HG03460 (cell line): Measurements from ENCODE around the gene RHBDF1.
"Not testable (repeated sequence)": the region's sequence is repeated elsewhere in the genome, so short reads cannot be mapped to it uniquely, and the experiment has no call there.

Experiments
- ATAC-seq: cut with Tn5 transposase; IDR thresholded peaks from one replicate; pipeline ENCODE4 v1.9.1; 2021; ENCODE audit not compliant: unreplicated experiment

RHBDF1 gene

DNA sequence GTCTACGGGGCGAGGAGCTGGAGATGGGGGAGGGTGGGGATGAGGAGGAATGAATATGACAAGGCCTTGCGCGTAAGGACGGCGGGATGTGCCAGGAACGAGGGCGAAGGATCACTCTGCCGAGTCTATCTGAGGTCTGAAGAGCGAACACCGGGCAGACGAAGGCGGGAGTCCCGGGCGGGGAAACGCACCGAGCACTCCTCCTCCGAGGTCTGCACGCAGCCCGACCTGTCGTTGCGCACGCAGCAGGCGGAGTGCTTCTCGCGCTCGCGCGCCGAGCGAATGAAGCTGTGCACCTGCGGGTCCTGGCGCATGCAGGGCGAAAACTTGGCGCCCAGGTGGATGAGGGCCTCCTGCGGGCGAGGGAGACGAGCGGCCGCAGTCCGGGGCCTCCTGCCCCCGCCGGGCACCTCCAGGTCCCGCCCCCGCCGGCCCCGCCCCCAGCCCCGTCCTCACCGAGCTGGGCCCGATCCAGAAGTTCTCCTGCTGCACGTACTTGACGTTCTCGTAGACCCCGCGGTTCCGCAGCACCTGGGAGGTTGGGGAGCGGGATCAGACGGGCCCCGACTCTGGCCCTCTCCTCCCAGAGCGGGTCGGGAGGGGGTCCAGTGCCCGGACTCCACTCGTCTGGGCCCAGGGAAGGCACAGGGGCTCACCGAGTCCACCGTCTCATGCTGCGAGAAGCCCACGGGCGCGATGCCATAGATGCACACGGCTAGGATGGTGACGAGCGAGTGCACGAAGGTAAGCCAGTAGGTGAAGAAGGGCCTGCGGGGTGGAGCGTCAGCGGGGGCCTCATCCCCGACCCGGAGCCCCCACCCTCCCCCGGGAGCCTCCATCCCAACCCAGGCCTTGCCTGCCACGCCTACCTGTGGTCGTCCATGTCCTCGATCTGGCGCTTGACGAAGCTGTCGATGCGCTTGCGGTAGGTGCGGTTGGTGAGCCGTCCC, 11.2 kb downstream of the RHBDF1 start:
- ATAC-seq = no peak

DNA sequence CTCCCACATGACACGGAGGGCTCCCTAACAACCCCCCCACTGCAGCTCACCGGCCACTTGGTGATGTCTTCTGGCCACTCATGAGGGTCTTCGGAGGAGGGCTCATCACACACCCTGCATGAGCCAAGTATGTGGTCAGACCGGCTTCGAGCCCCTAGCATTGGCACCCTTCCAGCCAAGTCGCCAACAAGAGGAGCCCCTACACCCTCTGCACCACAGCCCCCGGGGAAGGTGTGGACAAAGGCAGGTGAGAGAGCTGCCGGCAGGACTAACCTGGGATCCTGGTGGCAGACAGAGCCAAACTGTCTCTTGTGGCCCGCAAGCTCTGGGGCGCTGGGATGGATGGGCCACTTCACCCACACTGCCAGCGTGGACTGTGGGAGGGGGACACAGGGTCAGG, 12.3 kb downstream of the RHBDF1 start:
- no peak for ATAC-seq

- no peak for ATAC-seq
These were observed 12.9 kb downstream of the RHBDF1 start for GRCh38 chr16:59440-60059.

DNA sequence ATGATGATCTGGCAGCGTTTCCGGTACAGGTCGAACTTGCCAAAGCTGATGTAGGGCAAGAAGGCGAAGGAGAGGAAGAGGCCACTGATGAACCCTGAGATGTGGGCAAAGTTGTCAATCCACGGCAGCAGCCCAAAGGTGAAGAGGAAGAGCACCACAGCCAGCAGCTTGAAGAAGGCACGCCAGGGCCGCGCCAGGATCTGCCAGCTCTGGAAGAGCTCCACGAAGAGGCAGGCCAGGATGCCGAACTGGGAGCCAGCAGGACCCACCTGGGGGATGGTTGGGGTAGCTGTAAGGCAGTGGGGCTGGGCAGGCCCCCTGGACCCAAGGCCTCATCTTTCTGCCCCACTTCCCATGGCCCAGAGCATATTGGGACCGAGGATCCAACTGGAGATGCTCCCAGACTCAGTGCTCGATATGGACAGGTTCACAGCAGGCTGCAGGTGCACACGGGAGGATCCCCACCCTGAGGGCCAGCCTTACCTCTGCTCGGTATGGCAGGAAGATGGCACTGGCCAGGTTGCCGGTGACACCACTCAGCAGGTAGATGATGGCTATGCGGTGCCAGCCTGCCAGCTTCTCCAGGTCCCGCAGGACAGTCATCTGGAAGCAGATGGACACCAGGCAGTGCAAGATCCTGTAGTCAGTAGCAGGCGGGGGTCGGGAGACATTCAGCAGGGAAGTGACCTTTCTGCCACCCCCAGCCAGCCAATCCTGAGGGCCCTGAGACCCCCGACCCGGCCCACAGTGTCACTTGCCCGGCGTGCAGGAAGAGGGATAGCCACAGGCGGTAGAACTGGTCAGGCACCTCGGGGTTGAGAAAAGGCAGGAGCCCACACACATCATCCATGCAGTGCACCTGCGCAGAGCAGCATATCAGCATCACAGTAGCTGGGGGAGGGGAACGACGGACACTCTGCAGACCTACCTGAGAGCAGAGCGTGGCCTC, 13.7 kb downstream of the RHBDF1 start:
- ATAC-seq = no peak

DNA sequence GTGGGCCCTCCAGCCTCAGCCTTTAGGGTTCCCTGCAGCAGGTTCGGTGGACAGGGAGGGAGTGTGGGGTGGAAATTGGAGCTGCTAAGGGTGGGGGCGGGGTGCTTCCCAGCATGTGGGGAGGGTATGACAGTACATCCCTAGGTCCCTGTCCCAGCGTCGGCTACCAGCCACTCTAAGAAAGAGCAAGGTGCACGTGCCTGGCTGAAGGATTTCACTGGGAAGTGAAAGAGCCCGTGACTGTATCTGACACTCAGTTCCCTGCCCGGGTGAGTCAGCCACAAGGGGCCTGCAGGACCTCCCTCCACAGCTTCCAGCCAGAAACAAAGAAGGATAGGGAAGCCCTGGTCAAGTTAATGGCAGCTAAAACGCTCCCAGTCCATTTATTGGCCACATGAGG, 14.7 kb downstream of the RHBDF1 start:
- ATAC-seq = no peak

DNA sequence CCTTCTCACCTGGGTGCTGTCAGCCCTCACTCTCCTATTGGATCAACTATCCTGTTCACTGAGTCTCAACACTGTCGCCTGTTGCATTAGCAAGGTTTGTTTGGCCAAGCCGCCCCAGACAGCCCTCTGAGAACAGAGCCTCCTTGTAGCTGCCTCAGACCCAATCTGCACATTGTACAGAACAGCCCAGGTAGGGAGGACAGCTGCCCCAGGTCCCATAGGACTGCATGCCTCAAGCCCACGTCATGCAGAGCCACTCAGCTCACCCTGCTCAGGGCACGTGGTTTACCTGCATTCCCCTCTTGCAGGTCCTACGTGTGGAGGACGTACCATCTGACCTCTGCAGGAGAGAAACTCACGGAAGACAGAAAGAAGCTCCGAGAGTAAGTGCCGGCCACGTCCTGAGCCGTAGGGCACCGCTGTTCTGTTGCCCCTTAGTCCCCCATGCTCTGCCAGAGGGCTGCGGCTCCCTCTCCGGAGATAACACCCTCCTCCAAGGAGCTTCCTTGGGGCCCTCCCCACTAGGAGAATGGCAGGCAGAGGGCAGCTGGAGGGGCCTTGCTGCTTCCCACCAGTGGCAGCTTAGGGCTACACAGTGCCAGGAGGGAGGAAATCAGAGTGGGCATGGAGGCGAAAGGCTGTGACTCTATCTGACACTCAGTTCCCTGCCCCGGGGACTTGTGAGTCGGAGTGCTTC, 16.1 kb downstream of the RHBDF1 start:
- no peak for ATAC-seq

GRCh38 chr16:55571-56136, 16.8 kb downstream of the RHBDF1 start:
- no peak for ATAC-seq

DNA sequence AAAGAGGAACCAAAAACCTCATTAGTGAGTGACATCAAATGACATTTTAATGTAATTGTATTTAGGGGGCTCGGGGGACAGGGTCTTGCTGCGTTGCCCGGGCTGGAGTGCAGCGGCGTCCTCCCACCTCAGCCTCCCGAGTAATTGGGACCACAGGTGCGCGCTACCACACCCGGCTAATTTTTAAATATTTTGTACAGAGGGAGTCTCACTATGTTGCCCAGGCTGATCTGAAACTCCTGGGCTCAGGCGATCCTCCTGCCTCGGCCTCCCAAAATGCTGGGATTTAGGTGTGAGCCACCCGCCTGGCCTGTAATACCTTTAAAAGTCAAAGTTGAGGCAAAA, 18.2 kb downstream of the RHBDF1 start:
- ATAC-seq = no peak

DNA sequence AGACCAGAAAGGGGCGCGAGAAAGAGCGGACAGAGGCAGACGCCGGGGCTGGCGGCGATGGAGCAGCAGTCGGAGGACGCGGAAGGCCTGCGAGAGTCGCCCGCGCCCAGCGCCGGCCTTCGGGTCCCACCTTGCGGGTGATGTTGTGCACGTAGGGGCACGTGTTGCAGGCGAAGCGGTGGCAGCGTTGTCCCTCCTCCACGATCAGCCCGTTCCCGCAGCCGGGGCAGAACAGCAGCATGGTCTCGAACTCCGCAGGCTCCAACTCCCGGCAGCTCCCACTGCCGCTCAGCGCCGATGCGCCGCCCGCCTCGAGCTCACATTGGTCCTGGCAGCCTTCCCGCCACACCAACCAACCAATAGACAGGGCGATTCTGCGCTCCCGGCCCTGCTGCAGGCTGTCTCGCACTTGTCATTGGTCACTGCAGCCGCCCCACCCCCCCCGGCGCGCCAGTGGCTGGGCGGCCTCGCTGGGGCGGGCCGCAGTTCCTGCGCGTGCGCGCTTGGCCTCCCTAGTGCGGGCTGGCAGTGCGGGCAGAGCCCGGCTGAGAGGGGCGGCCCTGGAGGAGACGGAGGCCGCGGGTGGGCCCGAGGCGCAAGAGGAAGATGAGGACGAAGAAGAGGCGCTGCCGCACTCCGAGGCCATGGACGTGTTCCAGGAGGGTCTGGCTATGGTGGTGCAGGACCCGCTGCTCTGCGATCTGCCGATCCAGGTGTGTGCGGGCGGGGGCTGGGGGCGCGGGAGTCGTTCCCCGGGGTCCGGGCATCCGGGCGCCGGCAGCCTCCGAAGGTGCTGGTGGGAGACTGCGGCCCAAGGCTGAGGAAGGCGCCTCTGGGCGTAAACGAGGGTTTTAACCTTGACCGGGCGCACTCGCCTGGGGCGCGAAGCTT, 18.8 kb downstream of the RHBDF1 start, which contains the start of the genes POLR3K and SNRNP25:
TSS of gene POLR3K (minus strand) at position 263 of the 891 bp plus-strand sequence. CDS start at position 241, 22 bp downstream.
TSS of gene SNRNP25 (plus strand) at position 483 of the 891 bp plus-strand sequence. CDS start at position 672, 189 bp downstream.
- peak; percentile 91 for ATAC-seq

DNA sequence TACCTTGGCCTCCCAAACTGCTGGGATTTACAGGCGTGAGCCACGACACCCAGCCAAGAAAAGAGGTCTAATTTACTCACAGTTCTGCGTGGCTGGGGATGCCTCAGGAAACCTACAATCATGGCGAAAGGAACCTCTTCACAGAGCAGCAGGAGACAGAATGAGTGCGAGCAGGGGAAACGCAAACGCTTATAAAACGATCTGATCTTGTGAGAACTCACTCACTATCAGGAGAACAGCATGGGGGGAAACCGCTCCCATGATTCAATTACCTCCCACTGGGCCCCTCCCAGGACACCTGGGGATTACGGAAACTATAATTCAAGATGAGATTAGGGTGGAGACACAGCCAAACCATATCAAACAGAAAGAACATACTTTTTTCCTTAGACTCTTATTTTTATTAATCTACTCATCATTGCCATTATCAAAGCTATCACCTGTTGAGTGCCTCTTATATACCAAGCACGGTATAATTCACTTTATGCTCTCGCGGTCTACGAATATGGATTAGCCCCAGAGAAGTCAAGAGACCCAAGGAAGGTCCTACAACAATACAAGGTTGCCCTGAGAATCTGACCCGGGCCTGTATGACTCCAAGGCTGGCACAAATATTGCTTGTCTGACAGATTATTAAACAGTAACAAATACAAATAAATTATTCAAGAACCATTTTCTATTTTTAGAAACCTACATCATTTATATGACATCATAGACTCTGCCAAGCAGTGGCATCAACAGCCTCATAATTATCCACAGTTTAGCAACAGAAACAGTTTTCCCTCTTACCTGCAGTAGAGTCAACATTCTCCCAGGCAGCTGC, 21.5 kb downstream of the RHBDF1 start:
- no peak for ATAC-seq

GRCh38 chr16:47234-47633, 25.2 kb downstream of the RHBDF1 start:
- no peak for ATAC-seq

GRCh38 chr16:46510-46909, 25.9 kb downstream of the RHBDF1 start:
- ATAC-seq = not testable (repeated sequence)

GRCh38 chr16:45454-45853, 27.0 kb downstream of the RHBDF1 start:
- ATAC-seq = no peak

DNA sequence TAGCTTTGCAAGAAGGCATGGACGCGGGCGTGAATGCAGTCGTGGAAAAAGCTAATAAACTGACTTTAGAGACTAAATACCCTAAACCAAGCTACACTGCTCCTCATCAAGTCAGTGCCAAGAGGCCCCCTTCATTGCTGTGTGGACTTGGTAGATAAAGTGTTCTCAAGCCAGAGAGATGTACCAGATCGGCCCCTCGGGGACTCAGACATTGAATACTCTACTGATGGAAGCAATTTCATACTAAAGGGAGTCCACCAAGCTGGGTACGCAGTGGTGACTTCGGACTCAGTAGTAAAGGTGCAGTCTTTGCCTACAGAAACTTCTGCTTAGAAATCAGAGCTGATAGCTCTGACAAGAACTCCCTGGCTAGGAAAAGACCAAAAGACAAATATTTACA, 27.8 kb downstream of the RHBDF1 start:
- ATAC-seq = no peak

DNA sequence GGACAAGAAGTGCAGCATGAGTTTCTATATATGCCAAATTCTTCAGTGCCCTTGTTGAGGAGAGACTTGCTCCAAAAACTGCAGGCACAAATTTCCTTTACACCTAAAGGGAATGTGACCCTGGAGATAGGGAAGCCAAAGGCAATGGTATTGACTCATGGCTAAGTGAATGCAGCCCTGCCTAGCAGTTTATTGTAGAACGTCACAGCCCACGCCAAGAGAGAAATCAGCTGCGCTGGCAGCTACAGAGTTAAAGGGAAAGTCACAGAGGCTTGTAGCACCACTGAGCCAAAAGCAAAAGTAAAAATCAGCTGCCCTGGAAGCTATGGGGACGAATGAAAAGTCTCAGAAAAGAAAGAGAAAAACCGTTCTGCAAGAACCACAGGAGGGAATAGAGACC, 29.1 kb downstream of the RHBDF1 start:
- no peak for ATAC-seq

DNA sequence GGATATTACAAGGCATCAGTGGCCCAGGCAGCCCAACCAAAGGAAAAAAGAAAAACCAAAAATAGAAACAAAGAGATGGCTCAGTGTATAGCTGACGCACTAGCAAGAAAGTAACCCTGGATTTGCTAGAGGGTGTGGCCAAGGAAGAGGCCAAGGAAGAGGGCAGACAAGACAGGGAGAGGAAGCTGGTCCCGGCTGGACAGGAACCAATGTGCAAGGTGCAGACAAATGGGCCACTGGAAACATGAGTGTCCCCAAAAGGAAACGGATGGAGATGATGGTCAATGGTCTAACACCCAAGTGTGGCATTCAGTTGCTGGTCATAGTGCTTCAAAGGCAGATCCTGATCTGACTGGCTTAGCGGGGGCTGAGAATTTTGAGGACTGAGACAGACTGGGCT, 29.7 kb downstream of the RHBDF1 start:
- no peak for ATAC-seq

- ATAC-seq = no peak
These were observed 30.4 kb downstream of the RHBDF1 start for GRCh38 chr16:42069-42457.

DNA sequence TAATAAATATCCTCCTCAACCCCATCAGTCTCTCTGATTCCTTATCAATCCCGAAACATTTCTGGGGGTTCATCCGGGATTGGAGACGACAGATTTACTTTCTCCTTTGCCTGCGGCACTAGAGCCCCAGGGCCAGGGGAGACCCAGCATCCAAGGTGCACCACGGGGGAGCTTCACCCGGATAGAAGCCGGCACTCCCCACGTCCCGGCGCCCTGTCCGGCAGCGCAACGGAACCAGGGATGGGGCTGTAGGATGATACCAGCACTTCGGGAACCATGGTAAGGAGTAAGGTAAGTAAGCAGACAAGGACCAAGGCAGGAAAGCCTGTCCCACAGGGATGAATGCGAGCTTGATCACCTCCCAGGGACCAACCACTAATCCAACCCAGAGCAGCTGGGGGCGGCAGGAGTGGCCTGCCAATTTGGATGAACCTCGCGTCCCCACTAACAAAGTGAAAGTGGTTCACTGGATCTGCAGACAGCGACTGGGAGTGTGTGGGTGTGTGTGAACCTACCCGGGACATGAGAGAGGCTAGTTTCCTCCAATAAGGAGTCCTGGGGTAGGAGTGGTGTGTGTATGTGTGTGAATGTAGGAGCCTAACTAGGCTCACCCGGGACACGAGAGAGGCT, 30.9 kb downstream of the RHBDF1 start:
- ATAC-seq = no peak
